ENCODE results near the gene TLR7. TPM values are rescaled to one million over a fixed set of nuclear protein-coding genes. Genes with fewer than 3 reads are reported as not detected.

Gene TLR7
- total and polyA plus RNA-seq, 2 donors (not counting 3 experiments of a cell fraction or from before 2014, with no cell fraction given), result not detected

DNA sequence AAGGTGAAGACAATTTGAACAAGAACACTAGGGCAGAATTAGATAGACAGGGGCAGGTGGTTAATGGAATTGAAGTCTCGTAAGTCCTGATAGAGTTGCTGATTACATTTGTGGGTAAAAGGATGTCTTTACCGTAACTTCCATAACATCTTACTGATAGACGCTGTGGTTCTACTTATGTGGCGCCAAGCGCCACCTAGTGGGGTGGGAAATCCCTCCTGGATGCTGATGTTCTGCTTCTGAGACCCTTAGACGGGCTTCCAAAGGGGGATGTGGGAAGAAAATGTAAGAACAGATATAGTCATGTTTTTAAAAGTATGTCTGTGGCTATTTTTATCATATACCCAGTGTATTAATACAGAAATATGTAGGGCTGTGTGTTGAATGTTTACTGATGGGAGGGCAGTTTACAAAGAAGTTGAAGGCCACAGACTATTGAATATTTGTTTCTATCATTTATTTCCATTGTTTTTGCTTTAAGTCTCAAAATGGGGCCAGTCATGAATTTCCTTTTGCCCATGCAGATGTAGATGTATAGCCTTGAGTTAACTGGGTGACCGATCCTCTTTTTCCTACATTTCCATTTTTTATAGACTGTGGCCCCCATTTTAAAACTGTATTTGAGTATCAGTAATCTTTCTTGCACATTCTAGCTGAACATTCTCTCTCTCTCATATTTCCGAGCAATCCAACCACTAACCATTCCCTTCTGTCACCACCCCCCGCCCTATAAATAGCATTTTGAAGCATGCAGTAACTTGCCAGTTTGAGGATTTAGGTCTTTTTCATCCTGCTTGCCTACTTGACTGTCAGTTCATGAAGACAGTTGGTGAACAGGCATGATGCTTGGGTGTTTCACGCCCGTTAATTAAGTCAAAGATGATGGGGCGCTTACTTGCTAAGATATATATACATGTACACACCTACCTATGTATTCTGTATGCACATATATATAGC lies 27.5 kb downstream of the TLR7 start:
- Histone ChIP-seq H3K27me3 (ENCODE audit: control insufficient read depth in 2 of 2, insufficient read depth in 2 of 2, low read length in 2 of 2) (peaks cover 0 to 2% of the 10 kb centered on the region in 2 experiments), H2AFZ (ENCODE audit: low read depth, low read length) (no peak overlapping the region), H3K9ac (replicated peaks; ENCODE audit: extremely low read depth, insufficient read depth, low read length) (no peak overlapping the region), H3K79me2 (ENCODE audit: control insufficient read depth, insufficient read depth, low read length) (no peaks in the 10 kb centered on the region), H3K4me2 (ENCODE audit: insufficient read depth, low read length) (no peak overlapping the region), H3K4me3 (replicated peaks in 1 of 3; ENCODE audit: insufficient read depth in 1 of 3, low read depth in 1 of 3, low read length in 3 of 3) (no peak overlapping the region), H3K36me3 (ENCODE audit: control insufficient read depth in 2 of 2, extremely low read depth in 1 of 2, insufficient read depth in 2 of 2, low read length in 2 of 2) (no peaks in the 10 kb centered on the region), H3K9me3 (replicated peaks; ENCODE audit: control insufficient read depth, insufficient read depth, low read length) (no peaks in the 10 kb centered on the region), H3K9me1 (replicated peaks; ENCODE audit: control insufficient read depth, extremely low read depth, insufficient read depth, low read length) (no peaks in the 10 kb centered on the region), H4K20me1 (replicated peaks; ENCODE audit: control insufficient read depth, extremely low read depth, insufficient read depth, low read length) (no peaks in the 10 kb centered on the region), H3K27ac (ENCODE audit: insufficient read depth, low read depth, low read length) (no peak overlapping the region), H3K4me1 (ENCODE audit: control insufficient read depth, extremely low read depth, insufficient read depth, low read length) (peaks cover 2% of the 10 kb centered on the region)
- ChIA-PET POLR2A (no interaction called here), CTCF (interaction anchor here (1.6 to 3.4 kb wide), 3 partner anchors 9 to 80 kb away, joined by 5 to 35 read pairs (median 17); no protein-coding TSS in a partner anchor)
- intact Hi-C loops (cut with micrococcal nuclease), result loop anchor here (1.0 kb wide), 2 partner anchors 80 to 192 kb away; no protein-coding TSS in a partner anchor
- dilution Hi-C loops (cut with MboI; ENCODE audit: extremely low pct_ligation_motif_present, low sequenced_read_pairs), result no loop called here
- TF ChIP-seq POLR2A (IDR thresholded peaks at IDR 0.05; ENCODE audit: low read depth, low read length), result no peak
- TF ChIP-seq CTCF (IDR thresholded peaks at IDR 0.05; ENCODE audit: extremely low read depth in 1 of 2, insufficient read depth in 1 of 2, low read depth in 1 of 2, low read length in 2 of 2), result peak; percentile 52 to 65
- TF ChIP-seq MAX (IDR thresholded peaks at IDR 0.05; ENCODE audit: insufficient read depth, insufficient read length), result no peak
- no peak for TF ChIP-seq POLR2AphosphoS5 (IDR thresholded peaks at IDR 0.05; ENCODE audit: insufficient read depth, low read depth, low read length)
- no peak for TF ChIP-seq FOS (IDR thresholded peaks at IDR 0.05; ENCODE audit: borderline replicate concordance, insufficient read depth, low read length)
- TF ChIP-seq MYC (IDR thresholded peaks at IDR 0.05; ENCODE audit: low read depth, low read length), result no peak
- no peak for TF ChIP-seq GATA2 (IDR thresholded peaks at IDR 0.05; ENCODE audit: insufficient read depth, insufficient read length, low read depth, low read length)
- DNase-seq (ENCODE audit: low read depth, low spot score) (peak; percentile 38), FAIRE-seq (no peak)
- no TSS peak for BruUV-seq (replicated peaks)

Measured in endothelial cell of umbilical vein (primary cell).